ENCODE results near the gene KRT6B. TPM values are rescaled to one million over a fixed set of nuclear protein-coding genes. Genes with fewer than 3 reads are reported as not detected.

KRT6B gene
- total RNA-seq, 1 experiment from 2014 or later, result not detected

- Histone ChIP-seq H3K4me3 (ENCODE audit: low read depth, low read length, poor library complexity, severe bottlenecking) (no peak overlapping the region), H3K27ac (ENCODE audit: low read depth, low read length, poor library complexity, severe bottlenecking) (no peak overlapping the region), H3K36me3 (ENCODE audit: insufficient read depth, low read length, poor library complexity, severe bottlenecking) (no peaks in the 10 kb centered on the region), H3K4me1 (ENCODE audit: insufficient read depth, low read length, poor library complexity, severe bottlenecking) (no peaks in the 10 kb centered on the region), H3K27me3 (replicated peaks; ENCODE audit: insufficient read depth, low read depth, low read length, poor library complexity) (no peaks in the 10 kb centered on the region), H3K9me3 (ENCODE audit: low read depth, low read length, poor library complexity, severe bottlenecking) (no peaks in the 10 kb centered on the region)
- CTCF ChIA-PET, result no interaction called here
- intact Hi-C loops (cut with micrococcal nuclease; ENCODE audit: unreplicated experiment), result no loop called here
- TF ChIP-seq EZH2 (IDR thresholded peaks at IDR 0.05; ENCODE audit: borderline replicate concordance, low read depth, low read length, poor library complexity, severe bottlenecking), result no peak
- TF ChIP-seq CTCF (conservative IDR thresholded peaks at IDR 0.05; ENCODE audit: low read depth, low read length), result no peak
- DNase-seq (ENCODE audit: low spot score), result no peak
- BruUV-seq (replicated peaks), result no TSS peak
- POLR2A ChIA-PET (ENCODE audit: low non-redundant PET), result no interaction called here
These were observed 35.2 kb downstream of the KRT6B start for GRCh38 chr12:52416795-52417194.

- ChIA-PET CTCF (no interaction called here), POLR2A (ENCODE audit: low non-redundant PET) (no interaction called here)
- intact Hi-C loops (cut with micrococcal nuclease; ENCODE audit: unreplicated experiment), result no loop called here
- H3K36me3 ChIP-seq (ENCODE audit: insufficient read depth, low read length, poor library complexity, severe bottlenecking), result no peaks in the 10 kb centered on the region
- no TSS peak for BruUV-seq (replicated peaks)
- no peak overlapping the region for H3K4me3 ChIP-seq (ENCODE audit: low read depth, low read length, poor library complexity, severe bottlenecking)
- H3K27me3 ChIP-seq (replicated peaks; ENCODE audit: insufficient read depth, low read depth, low read length, poor library complexity), result no peaks in the 10 kb centered on the region
- TF ChIP-seq CTCF (conservative IDR thresholded peaks at IDR 0.05; ENCODE audit: low read depth, low read length) (no peak), EZH2 (IDR thresholded peaks at IDR 0.05; ENCODE audit: borderline replicate concordance, low read depth, low read length, poor library complexity, severe bottlenecking) (no peak)
- no peak overlapping the region for H3K27ac ChIP-seq (ENCODE audit: low read depth, low read length, poor library complexity, severe bottlenecking)
- no peaks in the 10 kb centered on the region for H3K9me3 ChIP-seq (ENCODE audit: low read depth, low read length, poor library complexity, severe bottlenecking)
- H3K4me1 ChIP-seq (ENCODE audit: insufficient read depth, low read length, poor library complexity, severe bottlenecking), result no peaks in the 10 kb centered on the region
- peak; percentile 44 for DNase-seq (ENCODE audit: low spot score)
These were observed 35.8 kb downstream of the KRT6B start for GRCh38 chr12:52415870-52416750.

GRCh38 chr12:52414936-52415335, 37.0 kb downstream of the KRT6B start:
- TF ChIP-seq EZH2 (IDR thresholded peaks at IDR 0.05; ENCODE audit: borderline replicate concordance, low read depth, low read length, poor library complexity, severe bottlenecking) (no peak), CTCF (conservative IDR thresholded peaks at IDR 0.05; ENCODE audit: low read depth, low read length) (no peak)
- Histone ChIP-seq H3K36me3 (ENCODE audit: insufficient read depth, low read length, poor library complexity, severe bottlenecking) (no peaks in the 10 kb centered on the region), H3K27ac (ENCODE audit: low read depth, low read length, poor library complexity, severe bottlenecking) (no peak overlapping the region), H3K4me1 (ENCODE audit: insufficient read depth, low read length, poor library complexity, severe bottlenecking) (no peaks in the 10 kb centered on the region), H3K9me3 (ENCODE audit: low read depth, low read length, poor library complexity, severe bottlenecking) (no peaks in the 10 kb centered on the region), H3K4me3 (ENCODE audit: low read depth, low read length, poor library complexity, severe bottlenecking) (no peak overlapping the region), H3K27me3 (replicated peaks; ENCODE audit: insufficient read depth, low read depth, low read length, poor library complexity) (no peaks in the 10 kb centered on the region)
- BruUV-seq (replicated peaks), result no TSS peak
- DNase-seq (ENCODE audit: low spot score), result no peak
- intact Hi-C loops (cut with micrococcal nuclease; ENCODE audit: unreplicated experiment), result no loop called here
- ChIA-PET CTCF (no interaction called here), POLR2A (ENCODE audit: low non-redundant PET) (no interaction called here)
